ENCODE measurements around the gene NCOA5.

- TF ChIP-seq ESRRA (CRISPR knock-in tag; IDR thresholded peaks at IDR 0.05; ENCODE audit: borderline replicate concordance) (no peak), CTCF (IDR thresholded peaks at IDR 0.05) (no peak), PRDM15 (CRISPR knock-in tag; IDR thresholded peaks at IDR 0.05) (no peak), CREM (CRISPR knock-in tag; IDR thresholded peaks at IDR 0.05) (no peak), ELF4 (CRISPR knock-in tag; IDR thresholded peaks at IDR 0.05; ENCODE audit: low read depth) (no peak), ZBTB21 (CRISPR knock-in tag; IDR thresholded peaks at IDR 0.05; ENCODE audit: borderline replicate concordance) (no peak), STAT6 (CRISPR knock-in tag; conservative IDR thresholded peaks at IDR 0.05; ENCODE audit: low read depth) (no peak), ATF3 (CRISPR knock-in tag; conservative IDR thresholded peaks at IDR 0.05) (no peak), SMAD3 (CRISPR knock-in tag; IDR thresholded peaks at IDR 0.05; ENCODE audit: borderline replicate concordance) (no peak), TCF7 (CRISPR knock-in tag; IDR thresholded peaks at IDR 0.05; ENCODE audit: low read depth) (no peak), NR1H2 (CRISPR knock-in tag; IDR thresholded peaks at IDR 0.05) (no peak), CDX4 (CRISPR knock-in tag; IDR thresholded peaks at IDR 0.05; ENCODE audit: borderline replicate concordance) (no peak), ZNF423 (CRISPR knock-in tag; IDR thresholded peaks at IDR 0.05) (no peak)
Observed at GRCh38 chr20:46025376-46025783, 64.4 kb downstream of the NCOA5 start.
